Colonic mucosa (tissue), 4 donors: ENCODE data around the gene WDR20. TPM values are rescaled to one million over a fixed set of nuclear protein-coding genes. Genes with fewer than 3 reads are reported as not detected.

Source experiments
- DNase-seq: peaks from one replicate; pipeline ENCODE4 v3.0.0-alpha.2; 2020
- H3K27ac ChIP-seq: fragments of 200-600 bp; one replicate; pipeline ENCODE4 v1.8.0; 2021
- H3K27me3 ChIP-seq: fragments of 200-600 bp; one replicate; pipeline ENCODE4 v1.8.0; 2021
- H3K36me3 ChIP-seq: fragments of 200-600 bp; one replicate; pipeline ENCODE4 v1.8.0; 2021
- H3K4me1 ChIP-seq: fragments of 200-600 bp; one replicate; pipeline ENCODE4 v1.8.0; 2021; ENCODE audit warnings: mild to moderate bottlenecking
- H3K4me3 ChIP-seq: fragments of 200-600 bp; one replicate; pipeline ENCODE4 v1.8.0; 2021
- H3K9ac ChIP-seq, 2 donors: one replicate each; pipeline ENCODE4 v1.7.0; 2013; ENCODE audit warnings: control low read depth in 2 of 2, low read depth in 2 of 2, low read length in 2 of 2
- H3K9me3 ChIP-seq: fragments of 200-600 bp; one replicate; pipeline ENCODE4 v1.8.0; 2021
- intact Hi-C: fragments of 100-400 bp; cut with DNase I; formaldehyde crosslinking; loops from one replicate; pipeline ENCODE4 v1.14.1; 2022
- total RNA-seq, 2 donors: library from RNA; stranded (reverse); fragmentation: NEBNext Ultra II Directional in 1 of 2; extraction: Animal tissue kit (Norgen Biotek cat#: 25700) in 1 of 2; gene quantifications; one replicate each; pipeline ENCODE4 v1.2.1, GENCODE V29; 2021
- TF ChIP-seq, protein P1 (sequence below): fragments of 200-600 bp; IDR thresholded peaks from one replicate; pipeline ENCODE4 v1.8.0; 2022; ENCODE audit warnings: antibody characterized with exemption, mild to moderate bottlenecking
- donor health status: healthy.
- donor health status: DM: no; HTN: no; CAD: no.
- donor health status: DM: no; HTN: no; CAD: no.

Gene WDR20
- total RNA-seq, 2 donors from 2014 or later, result 30.0 to 31.2 TPM

GRCh38 chr14:102138535-102138934 is 1.2 kb upstream of the WDR20 start:
- Histone ChIP-seq H3K27me3 (no peaks in the 10 kb centered on the region), H3K27ac (no peak overlapping the region), H3K9ac (peak overlapping the region in 1 of 2 donors; percentile 91), H3K9me3 (no peaks in the 10 kb centered on the region), H3K4me3 (peak overlapping the region; percentile 94), H3K4me1 (peaks cover 6% of the 10 kb centered on the region), H3K36me3 (no peaks in the 10 kb centered on the region)
- intact Hi-C loops, result no loop called here
- TF ChIP-seq, protein P1, sequence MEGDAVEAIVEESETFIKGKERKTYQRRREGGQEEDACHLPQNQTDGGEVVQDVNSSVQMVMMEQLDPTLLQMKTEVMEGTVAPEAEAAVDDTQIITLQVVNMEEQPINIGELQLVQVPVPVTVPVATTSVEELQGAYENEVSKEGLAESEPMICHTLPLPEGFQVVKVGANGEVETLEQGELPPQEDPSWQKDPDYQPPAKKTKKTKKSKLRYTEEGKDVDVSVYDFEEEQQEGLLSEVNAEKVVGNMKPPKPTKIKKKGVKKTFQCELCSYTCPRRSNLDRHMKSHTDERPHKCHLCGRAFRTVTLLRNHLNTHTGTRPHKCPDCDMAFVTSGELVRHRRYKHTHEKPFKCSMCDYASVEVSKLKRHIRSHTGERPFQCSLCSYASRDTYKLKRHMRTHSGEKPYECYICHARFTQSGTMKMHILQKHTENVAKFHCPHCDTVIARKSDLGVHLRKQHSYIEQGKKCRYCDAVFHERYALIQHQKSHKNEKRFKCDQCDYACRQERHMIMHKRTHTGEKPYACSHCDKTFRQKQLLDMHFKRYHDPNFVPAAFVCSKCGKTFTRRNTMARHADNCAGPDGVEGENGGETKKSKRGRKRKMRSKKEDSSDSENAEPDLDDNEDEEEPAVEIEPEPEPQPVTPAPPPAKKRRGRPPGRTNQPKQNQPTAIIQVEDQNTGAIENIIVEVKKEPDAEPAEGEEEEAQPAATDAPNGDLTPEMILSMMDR, result no peak
- DNase-seq, result no peak

DNA sequence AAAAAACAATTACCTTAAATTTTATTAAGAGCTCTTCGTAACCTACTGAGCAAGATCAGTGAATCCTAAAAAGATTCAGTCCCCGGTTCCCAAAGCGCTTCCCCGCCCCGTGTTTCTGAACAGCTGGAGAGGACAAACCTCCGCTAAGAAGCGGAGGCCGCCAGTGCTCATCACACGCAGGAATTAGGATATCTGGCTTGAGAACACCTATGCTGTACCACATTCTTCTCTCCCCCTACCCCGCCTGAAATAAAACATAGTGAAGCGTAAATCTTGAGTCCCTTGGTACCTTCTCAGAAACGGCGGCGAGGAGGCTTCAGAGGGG is 774 bp upstream of the WDR20 start:
- H3K4me3 ChIP-seq, result peak overlapping the region; percentile 94
- H3K36me3 ChIP-seq, result no peaks in the 10 kb centered on the region
- H3K4me1 ChIP-seq, result peaks cover 6% of the 10 kb centered on the region
- no peaks in the 10 kb centered on the region for H3K27me3 ChIP-seq
- H3K9me3 ChIP-seq, result no peaks in the 10 kb centered on the region
- peak overlapping the region; percentile 78 to 91 for H3K9ac ChIP-seq
- intact Hi-C loops, result no loop called here
- TF ChIP-seq, protein P1, result no peak
- peak overlapping the region; percentile 76 for H3K27ac ChIP-seq
- DNase-seq, result no peak

DNA sequence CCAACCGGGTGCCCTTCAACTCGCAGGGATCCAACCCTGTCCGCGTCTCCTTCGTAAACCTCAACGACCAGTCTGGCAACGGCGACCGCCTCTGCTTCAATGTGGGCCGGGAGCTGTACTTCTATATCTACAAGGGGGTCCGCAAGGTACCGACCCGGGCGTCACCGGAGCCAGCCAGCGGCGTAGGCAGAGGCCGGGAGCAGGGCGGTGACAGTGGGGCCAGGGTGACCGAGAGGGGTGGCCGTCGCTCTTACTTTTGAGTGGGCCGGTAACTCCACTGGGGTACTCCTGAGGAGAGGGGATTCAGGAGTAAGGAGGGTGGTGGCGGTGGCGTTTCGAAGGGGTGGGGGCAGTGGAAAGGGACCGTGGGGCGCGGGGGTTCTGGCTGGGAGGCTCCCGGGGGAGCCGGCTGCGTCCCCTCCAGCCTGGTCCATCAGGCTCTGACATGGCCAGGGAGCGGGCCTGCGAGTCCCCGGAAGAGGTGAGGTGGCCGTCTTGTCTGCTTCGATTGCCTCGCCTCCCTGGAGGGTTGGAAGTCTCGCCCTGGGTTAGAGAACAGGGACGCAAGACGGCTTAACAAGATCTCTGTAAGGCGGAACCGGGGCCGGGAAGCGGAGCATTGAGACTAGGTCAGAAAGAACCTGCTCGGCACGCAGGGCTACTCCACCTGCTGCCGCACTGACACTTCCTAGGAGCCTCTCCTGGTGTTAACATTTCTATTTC is 491 bp downstream of the WDR20 start:
- peak overlapping the region; percentile 91 to 92 for H3K9ac ChIP-seq
- no peaks in the 10 kb centered on the region for H3K9me3 ChIP-seq
- H3K36me3 ChIP-seq, result no peaks in the 10 kb centered on the region
- peak overlapping the region; percentile 76 for H3K27ac ChIP-seq
- H3K4me1 ChIP-seq, result peaks cover 6% of the 10 kb centered on the region
- DNase-seq, result peak; percentile 65
- TF ChIP-seq, protein P1, result no peak
- intact Hi-C loops, result no loop called here
- peak overlapping the region; percentile 94 for H3K4me3 ChIP-seq
- no peaks in the 10 kb centered on the region for H3K27me3 ChIP-seq

DNA sequence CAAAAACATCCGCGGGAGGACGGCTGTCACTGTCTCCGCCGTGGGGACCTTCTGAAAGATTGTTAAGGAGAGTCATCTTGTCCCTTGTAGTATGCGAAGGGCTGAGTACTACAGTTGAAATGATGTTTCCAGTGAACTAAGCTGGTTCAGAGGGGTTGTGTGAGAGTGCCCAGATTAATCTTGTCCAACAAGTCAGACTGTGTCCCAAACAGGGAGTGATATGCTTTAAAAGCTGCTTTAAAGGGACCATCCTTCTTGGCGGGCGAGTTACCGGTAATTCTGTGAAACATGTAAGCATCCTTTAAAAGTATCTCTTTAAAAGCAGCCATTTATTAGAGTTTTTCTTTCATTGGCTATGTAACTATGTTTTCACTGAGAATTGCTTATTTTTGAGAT is 1.1 kb downstream of the WDR20 start:
- DNase-seq, result no peak
- peaks cover 6% of the 10 kb centered on the region for H3K4me1 ChIP-seq
- peak overlapping the region; percentile 91 to 92 for H3K9ac ChIP-seq
- TF ChIP-seq, protein P1, result no peak
- H3K4me3 ChIP-seq, result peak overlapping the region; percentile 94
- H3K9me3 ChIP-seq, result no peaks in the 10 kb centered on the region
- intact Hi-C loops, result no loop called here
- H3K36me3 ChIP-seq, result no peaks in the 10 kb centered on the region
- H3K27me3 ChIP-seq, result no peaks in the 10 kb centered on the region
- H3K27ac ChIP-seq, result peak overlapping the region; percentile 76

GRCh38 chr14:102141797-102142196 is 2.1 kb downstream of the WDR20 start:
- Histone ChIP-seq H3K27ac (no peak overlapping the region), H3K36me3 (no peaks in the 10 kb centered on the region), H3K4me1 (peaks cover 6% of the 10 kb centered on the region), H3K9me3 (no peaks in the 10 kb centered on the region), H3K27me3 (no peaks in the 10 kb centered on the region), H3K4me3 (no peak overlapping the region), H3K9ac (no peak overlapping the region)
- intact Hi-C loops, result no loop called here
- DNase-seq, result no peak
- TF ChIP-seq, protein P1, result no peak
